ENCODE data around the gene NAA60. TPM values are rescaled to one million over a fixed set of nuclear protein-coding genes. Genes with fewer than 3 reads are reported as not detected.

NAA60 gene
- total RNA-seq, 1 experiment from 2014 or later: 57.5 TPM

GRCh38 chr16:3510416-3510815, 66.9 kb downstream of the NAA60 start:
- Histone ChIP-seq H3F3A (ENCODE audit: insufficient read depth, low read depth) (peaks cover 32% of the 10 kb centered on the region), H2AFZ (no peak overlapping the region), H3K4me2 (no peak overlapping the region), H3K9me3 (ENCODE audit: insufficient read depth, low read depth) (no peaks in the 10 kb centered on the region), H3K27ac (no peak overlapping the region), H3K4me1 (replicated peaks; ENCODE audit: insufficient read depth) (peaks cover 32% of the 10 kb centered on the region), H3K79me2 (ENCODE audit: low read depth) (no peaks in the 10 kb centered on the region), H3K27me3 (ENCODE audit: insufficient read depth, low read depth) (no peaks in the 10 kb centered on the region), H3K9me2 (ENCODE audit: insufficient read depth) (no peaks in the 10 kb centered on the region), H3K36me3 (ENCODE audit: low read depth) (peaks cover 19% of the 10 kb centered on the region; the same call in 1 of the 2 replicates), H4K20me1 (ENCODE audit: insufficient read depth) (peaks cover 23% of the 10 kb centered on the region; the same call in 1 of the 2 replicates), H3K4me3 (no peak overlapping the region)
- ChIA-PET POLR2A (ENCODE audit: unreplicated experiment) (no interaction called here), CTCF (no interaction called here)
- no peak for DNase-seq
- no TSS peak for BruUV-seq (replicated peaks)
- TF ChIP-seq EZH2 (IDR thresholded peaks at IDR 0.05; ENCODE audit: low read depth) (no peak), CTCF (conservative IDR thresholded peaks at IDR 0.05) (no peak)
- intact Hi-C loops (cut with micrococcal nuclease; ENCODE audit: unreplicated experiment): no loop called here

GRCh38 chr16:3511286-3512180, 68.1 kb downstream of the NAA60 start:
- TF ChIP-seq EZH2 (IDR thresholded peaks at IDR 0.05; ENCODE audit: low read depth) (no peak), CTCF (conservative IDR thresholded peaks at IDR 0.05) (no peak)
- H2AFZ ChIP-seq: no peak overlapping the region
- no peak for DNase-seq
- H3K79me2 ChIP-seq (ENCODE audit: low read depth): no peaks in the 10 kb centered on the region
- peaks cover 39% of the 10 kb centered on the region for H3F3A ChIP-seq (ENCODE audit: insufficient read depth, low read depth)
- no peaks in the 10 kb centered on the region for H3K9me2 ChIP-seq (ENCODE audit: insufficient read depth)
- no peak overlapping the region for H3K4me3 ChIP-seq
- H4K20me1 ChIP-seq (ENCODE audit: insufficient read depth): peaks cover 23% of the 10 kb centered on the region; the same call in 1 of the 2 replicates
- H3K4me1 ChIP-seq (replicated peaks; ENCODE audit: insufficient read depth): peaks cover 36% of the 10 kb centered on the region
- no TSS peak for BruUV-seq (replicated peaks)
- H3K9me3 ChIP-seq (ENCODE audit: insufficient read depth, low read depth): no peaks in the 10 kb centered on the region
- no peak overlapping the region for H3K4me2 ChIP-seq
- ChIA-PET POLR2A (ENCODE audit: unreplicated experiment) (no interaction called here), CTCF (no interaction called here)
- intact Hi-C loops (cut with micrococcal nuclease; ENCODE audit: unreplicated experiment): no loop called here
- no peaks in the 10 kb centered on the region for H3K27me3 ChIP-seq (ENCODE audit: insufficient read depth, low read depth)
- H3K27ac ChIP-seq: no peak overlapping the region
- peaks cover 20% of the 10 kb centered on the region for H3K36me3 ChIP-seq (ENCODE audit: low read depth)

GRCh38 chr16:3513892-3514583, 70.6 kb downstream of the NAA60 start:
- BruUV-seq (replicated peaks): no TSS peak
- CTCF ChIA-PET: interaction anchor here (0.7 kb wide), 1 partner anchor 359 kb away, joined by 19 read pairs; no protein-coding TSS in a partner anchor
- Histone ChIP-seq H3K9me2 (ENCODE audit: insufficient read depth) (no peaks in the 10 kb centered on the region), H2AFZ (no peak overlapping the region), H3K79me2 (ENCODE audit: low read depth) (no peaks in the 10 kb centered on the region), H3K9me3 (ENCODE audit: insufficient read depth, low read depth) (no peaks in the 10 kb centered on the region), H4K20me1 (ENCODE audit: insufficient read depth) (peaks cover 21% of the 10 kb centered on the region; the same call in 1 of the 2 replicates), H3K4me3 (no peak overlapping the region), H3K27ac (peak overlapping the region; percentile 59), H3K4me2 (peak overlapping the region; percentile 28), H3K27me3 (ENCODE audit: insufficient read depth, low read depth) (no peaks in the 10 kb centered on the region), H3K4me1 (replicated peaks; ENCODE audit: insufficient read depth) (peaks cover 35% of the 10 kb centered on the region), H3K36me3 (ENCODE audit: low read depth) (peaks cover 12% of the 10 kb centered on the region; the same call in 1 of the 2 replicates), H3F3A (ENCODE audit: insufficient read depth, low read depth) (peaks cover 39% of the 10 kb centered on the region)
- intact Hi-C loops (cut with micrococcal nuclease; ENCODE audit: unreplicated experiment): no loop called here
- DNase-seq: peak in 1 of 2 experiments; percentile 71
- TF ChIP-seq EZH2 (IDR thresholded peaks at IDR 0.05; ENCODE audit: low read depth) (no peak), CTCF (conservative IDR thresholded peaks at IDR 0.05) (no peak)
- POLR2A ChIA-PET (ENCODE audit: unreplicated experiment): interaction anchor here (0.5 to 1.0 kb wide), 5 partner anchors 104 to 662 kb away, joined by 3 to 38 read pairs (median 6); no protein-coding TSS in a partner anchor

Measured in PC-9 (cell line).